ENCODE results near the gene SHISA4. TPM values are rescaled to one million over a fixed set of nuclear protein-coding genes. Genes with fewer than 3 reads are reported as not detected.
"Not testable (repeated sequence)": the region's sequence is repeated elsewhere in the genome, so short reads cannot be mapped to it uniquely, and the experiment has no call there.

The SHISA4 gene
- under 1 TPM; 0.94 to 0.97 TPM for total RNA-seq

DNA sequence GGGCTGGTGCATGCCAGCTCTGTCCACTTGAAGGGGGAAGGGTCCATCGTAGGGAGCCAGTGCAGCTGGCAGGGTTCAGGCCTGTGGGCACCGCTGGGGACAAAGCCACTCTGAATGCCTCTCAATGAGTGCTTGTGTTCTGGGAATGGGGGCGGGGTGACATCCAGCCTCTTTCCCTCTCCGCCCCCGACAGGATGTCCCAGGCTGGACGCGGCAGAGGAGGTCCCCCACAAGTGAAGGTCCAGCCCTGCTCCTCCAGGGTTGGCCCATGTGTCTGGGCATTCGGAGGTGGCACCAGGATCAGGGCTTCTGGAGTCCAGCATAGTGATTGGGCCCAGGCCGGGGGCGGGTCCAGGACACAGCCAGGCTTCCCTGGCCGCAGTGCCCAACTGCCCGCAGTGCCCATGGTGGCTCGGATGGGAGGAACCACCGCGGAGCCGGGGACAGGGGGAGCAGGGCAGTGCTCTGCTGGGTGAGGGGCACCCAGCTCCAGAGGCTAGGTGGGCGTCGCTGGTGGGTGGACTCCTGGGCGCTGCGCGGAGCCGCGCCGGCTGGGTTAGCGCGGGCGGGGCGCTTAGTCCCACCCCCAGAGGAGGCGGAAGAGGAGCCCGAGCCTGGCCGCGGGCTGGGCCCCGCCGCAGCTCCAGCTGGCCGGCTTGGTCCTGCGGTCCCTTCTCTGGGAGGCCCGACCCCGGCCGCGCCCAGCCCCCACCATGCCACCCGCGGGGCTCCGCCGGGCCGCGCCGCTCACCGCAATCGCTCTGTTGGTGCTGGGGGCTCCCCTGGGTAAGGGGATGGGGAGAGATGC, at the start of gene SHISA4:
TSS of gene SHISA4 (plus strand) at position 617 of the 808 bp plus-strand sequence. CDS start at position 714, 97 bp downstream.
- Mint-ChIP-seq H3K27ac (no peak within 1 kb of the TSS), H3K36me3 (ENCODE audit: insufficient read depth in 2 of 2) (no peaks in the 10 kb centered on the region), H3K4me3 (peak within 1 kb of the TSS; percentile 69 to 71), H3K4me1 (ENCODE audit: low read depth) (peaks cover 5% of the 10 kb centered on the region), H3K27me3 (ENCODE audit: low read depth) (peaks cover 51% of the 10 kb centered on the region), H3K9me3 (no peaks in the 10 kb centered on the region)
- ATAC-seq (replicated peaks in 1 of 2): peak; percentile 60 to 72
- DNase-seq: peak; percentile 36 to 39

- H3K4me1 Mint-ChIP-seq (ENCODE audit: low read depth): peaks cover 24% of the 10 kb centered on the region
- ATAC-seq (replicated peaks in 1 of 2); H3K9me3 Mint-ChIP-seq; H3K27ac Mint-ChIP-seq; H3K4me3 Mint-ChIP-seq; H3K27me3 Mint-ChIP-seq (ENCODE audit: low read depth); H3K36me3 Mint-ChIP-seq (ENCODE audit: insufficient read depth in 2 of 2); DNase-seq: not testable (repeated sequence)
Measured at GRCh38 chr1:201839089-201839488, 49.6 kb upstream of the SHISA4 start.

GRCh38 chr1:201840055-201840454, 48.6 kb upstream of the SHISA4 start:
- Mint-ChIP-seq H3K27ac (no peak overlapping the region), H3K9me3 (no peaks in the 10 kb centered on the region), H3K36me3 (ENCODE audit: insufficient read depth in 2 of 2) (peaks cover 1 to 8% of the 10 kb centered on the region in 2 donors), H3K27me3 (ENCODE audit: low read depth) (no peaks in the 10 kb centered on the region), H3K4me1 (ENCODE audit: low read depth) (peaks cover 16% of the 10 kb centered on the region), H3K4me3 (no peak overlapping the region)
- no peak for ATAC-seq (replicated peaks in 1 of 2)
- no peak for DNase-seq

DNA sequence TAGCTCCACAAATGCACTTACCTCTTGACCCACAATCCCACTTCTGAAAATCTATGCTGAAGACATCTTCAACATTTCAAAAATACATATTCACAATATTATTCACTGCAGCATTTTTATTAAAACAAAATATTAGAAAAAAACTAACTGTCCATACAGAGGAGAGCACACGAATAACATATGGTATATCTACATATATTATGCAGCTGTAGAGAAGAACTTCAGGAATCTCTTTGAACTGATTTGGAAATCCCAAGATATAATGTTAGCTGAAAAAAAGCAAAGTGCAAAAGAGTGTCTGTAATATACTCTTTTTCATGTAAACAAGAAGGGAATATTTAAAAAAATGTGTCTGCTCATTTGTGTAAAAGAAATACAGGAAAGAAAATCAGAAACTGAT, 48.2 kb upstream of the SHISA4 start:
- Mint-ChIP-seq H3K9me3 (no peaks in the 10 kb centered on the region), H3K27ac (no peak overlapping the region), H3K27me3 (ENCODE audit: low read depth) (no peaks in the 10 kb centered on the region), H3K36me3 (ENCODE audit: insufficient read depth in 2 of 2) (peaks cover 0 to 4% of the 10 kb centered on the region in 2 donors), H3K4me1 (ENCODE audit: low read depth) (peaks cover 16% of the 10 kb centered on the region), H3K4me3 (no peak overlapping the region)
- ATAC-seq (replicated peaks in 1 of 2): no peak
- no peak for DNase-seq

- H3K27me3 Mint-ChIP-seq (ENCODE audit: low read depth): no peaks in the 10 kb centered on the region
- H3K4me3 Mint-ChIP-seq: no peak overlapping the region
- DNase-seq (no peak), ATAC-seq (replicated peaks in 1 of 2) (no peak)
- H3K4me1 Mint-ChIP-seq (ENCODE audit: low read depth): peaks cover 16% of the 10 kb centered on the region
- H3K9me3 Mint-ChIP-seq: no peaks in the 10 kb centered on the region
- peak overlapping the region; percentile 22 for H3K27ac Mint-ChIP-seq
- peaks cover 0 to 2% of the 10 kb centered on the region in 2 donors for H3K36me3 Mint-ChIP-seq (ENCODE audit: insufficient read depth in 2 of 2)
Measured at GRCh38 chr1:201841265-201841912, 47.3 kb upstream of the SHISA4 start.

DNA sequence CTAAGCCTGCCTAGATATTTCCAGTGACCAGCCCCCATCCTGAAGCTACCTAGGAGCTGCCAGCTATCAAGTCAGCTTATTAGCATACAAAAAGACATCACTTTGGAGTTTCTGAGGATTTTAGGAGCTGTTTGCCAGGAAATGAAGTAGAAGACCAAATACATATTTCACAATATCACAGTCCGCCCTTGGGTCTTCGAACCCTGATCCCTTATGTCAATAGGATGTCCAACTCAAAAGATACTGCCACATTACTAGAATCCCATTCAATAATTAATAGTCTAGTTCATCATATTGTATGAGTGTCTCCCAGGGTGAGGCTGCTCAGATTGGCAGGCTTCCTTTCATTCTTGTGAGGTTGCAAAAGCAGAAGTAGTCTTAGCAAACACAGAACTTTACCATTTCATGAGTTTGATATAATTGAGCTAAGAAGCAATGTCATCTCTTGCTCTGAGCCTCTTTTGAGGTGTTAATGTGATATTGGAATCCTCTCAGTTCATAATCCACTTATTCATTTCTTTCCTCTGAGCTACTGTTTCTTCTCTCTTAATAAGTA, 46.1 kb upstream of the SHISA4 start:
- Mint-ChIP-seq H3K9me3 (no peaks in the 10 kb centered on the region), H3K36me3 (ENCODE audit: insufficient read depth in 2 of 2) (no peaks in the 10 kb centered on the region), H3K27ac (no peak overlapping the region), H3K4me1 (ENCODE audit: low read depth) (peaks cover 24% of the 10 kb centered on the region), H3K4me3 (no peak overlapping the region), H3K27me3 (ENCODE audit: low read depth) (no peaks in the 10 kb centered on the region)
- no peak for DNase-seq
- ATAC-seq (replicated peaks in 1 of 2): no peak

DNA sequence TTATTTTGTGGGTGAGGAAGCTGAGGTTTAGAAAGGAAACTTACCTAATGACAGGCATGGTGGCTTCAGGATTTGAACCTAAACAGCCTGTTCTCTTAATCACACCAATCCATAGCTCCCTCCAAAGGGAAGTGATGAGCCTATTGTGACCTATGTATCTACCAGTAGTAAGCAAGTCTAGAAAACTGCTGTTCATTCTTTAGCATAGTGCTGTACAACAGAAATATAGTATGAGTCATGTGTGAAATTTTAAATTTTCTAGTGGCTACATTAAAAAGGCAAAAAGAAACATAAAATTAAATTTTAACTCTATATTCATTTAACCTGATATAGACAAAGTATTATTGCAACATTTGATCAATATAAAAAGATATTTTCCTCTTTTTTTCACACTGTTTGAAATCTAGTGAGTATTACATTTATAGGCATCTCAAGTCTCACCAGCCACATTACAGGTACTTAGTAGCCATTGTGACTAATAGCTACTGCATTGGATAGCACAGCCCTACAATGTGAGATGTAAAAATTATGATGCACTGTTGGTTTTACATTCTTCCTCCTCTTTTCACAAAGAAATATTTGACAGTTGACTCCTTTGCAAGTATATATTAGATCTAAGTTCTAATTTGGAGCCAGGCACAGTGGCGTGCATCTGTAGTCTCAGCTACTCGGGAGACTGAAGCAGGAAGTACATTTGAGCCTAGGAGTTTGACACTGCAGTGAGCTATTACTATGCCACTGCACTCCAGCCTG, 43.2 kb upstream of the SHISA4 start:
- Mint-ChIP-seq H3K27ac (no peak overlapping the region), H3K27me3 (ENCODE audit: low read depth) (no peaks in the 10 kb centered on the region), H3K4me3 (no peak overlapping the region), H3K4me1 (ENCODE audit: low read depth) (peaks cover 16% of the 10 kb centered on the region), H3K9me3 (no peaks in the 10 kb centered on the region), H3K36me3 (ENCODE audit: insufficient read depth in 2 of 2) (peaks cover 0 to 6% of the 10 kb centered on the region in 2 donors)
- ATAC-seq (replicated peaks in 1 of 2): no peak
- DNase-seq: no peak

DNA sequence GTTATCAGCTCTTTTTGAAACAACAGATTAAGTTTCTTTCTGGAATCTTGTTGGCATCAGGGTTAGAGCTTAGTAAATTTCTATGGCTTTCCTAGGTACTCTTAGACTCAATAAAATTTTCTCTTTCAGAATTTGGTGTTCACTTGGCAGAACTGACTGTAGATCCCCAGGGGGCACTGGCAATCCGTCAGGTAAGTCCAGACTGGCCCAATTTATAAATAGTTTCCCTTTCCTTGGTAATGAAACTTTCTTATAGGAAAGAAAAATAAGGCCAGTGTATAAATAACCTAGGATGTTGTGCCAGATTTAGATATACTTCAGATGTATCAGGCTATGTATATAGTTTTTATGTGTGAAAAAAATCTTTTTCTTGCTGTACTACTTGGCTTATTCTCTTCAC, 41.5 kb upstream of the SHISA4 start:
- no peak overlapping the region for H3K4me3 Mint-ChIP-seq
- no peaks in the 10 kb centered on the region for H3K9me3 Mint-ChIP-seq
- peak overlapping the region; percentile 80 for H3K27ac Mint-ChIP-seq
- DNase-seq (no peak), ATAC-seq (replicated peaks in 1 of 2) (no peak)
- peaks cover 0 to 8% of the 10 kb centered on the region in 2 donors for H3K36me3 Mint-ChIP-seq (ENCODE audit: insufficient read depth in 2 of 2)
- peaks cover 12% of the 10 kb centered on the region for H3K4me1 Mint-ChIP-seq (ENCODE audit: low read depth)
- no peaks in the 10 kb centered on the region for H3K27me3 Mint-ChIP-seq (ENCODE audit: low read depth)

DNA sequence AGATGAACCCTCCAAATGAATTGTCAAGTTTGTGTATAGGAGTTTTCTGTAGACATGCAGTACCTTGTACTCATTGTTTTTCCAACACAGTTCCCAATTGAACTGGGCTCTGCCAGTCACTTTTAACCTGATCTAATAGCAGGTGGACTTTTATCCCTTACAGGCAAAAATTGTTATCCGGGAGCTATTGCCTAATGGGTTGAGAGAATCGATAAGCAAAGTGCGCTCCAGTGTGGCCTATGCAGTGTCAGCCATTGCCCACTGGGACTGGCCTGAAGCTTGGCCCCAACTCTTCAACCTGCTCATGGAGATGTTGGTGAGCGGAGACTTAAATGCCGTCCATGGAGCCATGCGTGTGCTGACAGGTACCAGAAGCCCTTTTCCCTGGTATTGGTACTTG, 40.5 kb upstream of the SHISA4 start:
- no peaks in the 10 kb centered on the region for H3K9me3 Mint-ChIP-seq
- ATAC-seq (replicated peaks in 1 of 2) (no peak), DNase-seq (no peak)
- H3K4me3 Mint-ChIP-seq: no peak overlapping the region
- no peaks in the 10 kb centered on the region for H3K27me3 Mint-ChIP-seq (ENCODE audit: low read depth)
- H3K36me3 Mint-ChIP-seq (ENCODE audit: insufficient read depth in 2 of 2): peaks cover 1 to 12% of the 10 kb centered on the region in 2 donors
- peaks cover 12% of the 10 kb centered on the region for H3K4me1 Mint-ChIP-seq (ENCODE audit: low read depth)
- H3K27ac Mint-ChIP-seq: no peak overlapping the region

GRCh38 chr1:201849372-201850052, 39.2 kb upstream of the SHISA4 start:
- ATAC-seq (replicated peaks in 1 of 2): no peak
- peaks cover 1 to 15% of the 10 kb centered on the region in 2 donors for H3K36me3 Mint-ChIP-seq (ENCODE audit: insufficient read depth in 2 of 2)
- H3K9me3 Mint-ChIP-seq: no peaks in the 10 kb centered on the region
- H3K27me3 Mint-ChIP-seq (ENCODE audit: low read depth): no peaks in the 10 kb centered on the region
- H3K4me1 Mint-ChIP-seq (ENCODE audit: low read depth): peaks cover 12% of the 10 kb centered on the region
- H3K4me3 Mint-ChIP-seq: no peak overlapping the region
- H3K27ac Mint-ChIP-seq: peak overlapping the region; percentile 2
- no peak for DNase-seq

DNA sequence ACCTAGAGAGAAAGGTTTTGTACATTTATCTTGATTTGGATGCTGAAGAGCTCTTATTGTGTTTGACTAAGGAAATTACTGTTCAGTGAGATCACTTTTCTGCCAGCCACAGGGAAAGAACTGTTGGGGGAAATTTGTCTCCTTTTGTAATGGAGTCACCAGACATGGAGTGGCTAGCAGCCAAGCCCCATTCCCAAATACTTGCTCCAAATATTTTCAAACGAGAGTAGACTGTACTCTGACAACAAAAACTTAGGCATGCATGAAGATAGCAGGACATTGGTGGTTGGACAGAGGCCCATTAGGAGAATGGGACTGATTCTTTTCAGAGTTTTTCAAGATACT, 38.7 kb upstream of the SHISA4 start:
- no peak for ATAC-seq (replicated peaks in 1 of 2)
- no peak overlapping the region for H3K27ac Mint-ChIP-seq
- DNase-seq: no peak
- H3K4me3 Mint-ChIP-seq: no peak overlapping the region
- H3K27me3 Mint-ChIP-seq (ENCODE audit: low read depth): no peaks in the 10 kb centered on the region
- peaks cover 12% of the 10 kb centered on the region for H3K4me1 Mint-ChIP-seq (ENCODE audit: low read depth)
- no peaks in the 10 kb centered on the region for H3K9me3 Mint-ChIP-seq
- H3K36me3 Mint-ChIP-seq (ENCODE audit: insufficient read depth in 2 of 2): peaks cover 4 to 17% of the 10 kb centered on the region in 2 donors

DNA sequence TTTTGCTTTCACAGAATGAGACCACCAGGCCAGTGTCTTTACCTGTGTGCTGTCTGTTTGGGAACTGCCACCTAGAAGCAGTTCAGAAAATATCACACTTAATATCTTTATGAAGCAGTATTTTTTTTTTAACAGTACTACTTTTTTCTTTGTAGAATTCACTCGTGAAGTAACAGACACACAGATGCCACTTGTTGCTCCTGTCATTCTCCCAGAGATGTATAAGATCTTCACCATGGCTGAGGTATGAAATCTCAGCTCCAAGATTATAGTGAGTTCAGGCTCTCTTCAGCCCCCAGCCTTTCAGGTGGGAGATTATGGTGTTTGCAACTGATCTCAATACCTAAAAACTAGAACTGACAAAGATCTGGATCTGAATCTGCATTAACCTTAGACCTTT, 36.7 kb upstream of the SHISA4 start:
- DNase-seq (no peak), ATAC-seq (replicated peaks in 1 of 2) (no peak)
- Mint-ChIP-seq H3K4me1 (ENCODE audit: low read depth) (peaks cover 7% of the 10 kb centered on the region), H3K27ac (no peak overlapping the region), H3K36me3 (ENCODE audit: insufficient read depth in 2 of 2) (peaks cover 4 to 28% of the 10 kb centered on the region in 2 donors), H3K4me3 (no peak overlapping the region), H3K9me3 (no peaks in the 10 kb centered on the region), H3K27me3 (ENCODE audit: low read depth) (no peaks in the 10 kb centered on the region)
